Kidney glomerular epithelial cell (primary cell): ENCODE measurements around the gene CPA2.
"Not testable (repeated sequence)": the region's sequence is repeated elsewhere in the genome, so short reads cannot be mapped to it uniquely, and the experiment has no call there.

Source experiments
- DNase-seq: peaks from one replicate; lab custom pipeline; 2025; lab: John Stamatoyannopoulos, UW

Gene CPA2

DNA sequence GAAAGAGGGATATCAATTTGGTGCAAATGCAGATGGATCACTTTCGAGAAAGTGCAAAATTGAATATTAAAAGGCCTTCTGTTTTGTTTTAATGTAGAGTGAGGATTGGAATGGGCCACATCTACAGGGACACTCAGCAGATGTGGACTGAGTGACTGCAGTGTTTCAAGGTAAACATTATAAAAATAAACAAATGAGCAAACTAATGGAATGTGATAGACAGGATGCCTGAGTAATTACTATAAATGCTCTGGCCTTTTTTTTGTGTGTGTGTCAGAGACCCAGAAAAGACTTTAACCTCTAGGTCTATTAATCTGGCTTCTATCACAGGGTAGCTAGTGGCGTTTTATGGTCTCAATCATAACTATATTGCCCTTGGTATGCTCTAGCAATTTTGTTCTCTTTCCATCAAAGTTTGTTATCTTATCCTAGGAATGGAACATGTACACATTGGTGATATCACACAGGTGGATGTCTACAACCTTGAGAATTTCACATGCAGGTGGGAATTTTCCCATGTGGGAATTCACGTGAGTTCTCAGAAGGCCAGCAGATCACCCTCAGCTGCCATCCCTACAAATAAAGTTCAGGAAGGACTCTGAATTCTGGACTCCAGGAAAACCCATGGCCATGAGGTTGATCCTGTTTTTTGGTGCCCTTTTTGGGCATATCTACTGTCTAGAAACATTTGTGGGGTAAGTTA, at the start of gene CPA2:
TSS of gene CPA2 (plus strand) at position 606 of the 703 bp plus-strand sequence. CDS start at position 625, 19 bp downstream.
- no peak for DNase-seq

GRCh38 chr7:130218806-130219620, 47.6 kb upstream of the CPA2 start:
- DNase-seq: no peak

- DNase-seq: no peak
Observed at GRCh38 chr7:130219871-130220270, 46.8 kb upstream of the CPA2 start.

DNA sequence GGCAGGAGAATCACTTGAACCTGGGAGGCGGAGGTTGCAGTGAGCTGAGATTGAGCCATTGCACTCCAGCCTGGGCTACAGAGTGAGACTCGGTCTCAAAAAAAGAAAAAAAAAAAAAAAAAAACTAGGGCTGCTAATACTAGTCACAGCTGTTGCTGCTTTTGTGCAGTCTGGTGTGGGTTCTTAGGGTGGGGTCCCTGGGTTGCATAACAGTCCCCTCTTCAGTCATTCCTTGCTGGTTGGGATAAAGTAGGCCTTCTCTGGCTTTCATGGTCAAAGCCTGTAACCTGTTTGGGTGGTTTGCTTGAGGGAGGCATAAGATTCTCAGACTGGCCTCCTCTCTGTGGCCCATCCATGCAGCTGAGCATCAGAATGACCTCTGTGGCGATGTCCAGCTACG, 44.9 kb upstream of the CPA2 start:
- no peak for DNase-seq

DNA sequence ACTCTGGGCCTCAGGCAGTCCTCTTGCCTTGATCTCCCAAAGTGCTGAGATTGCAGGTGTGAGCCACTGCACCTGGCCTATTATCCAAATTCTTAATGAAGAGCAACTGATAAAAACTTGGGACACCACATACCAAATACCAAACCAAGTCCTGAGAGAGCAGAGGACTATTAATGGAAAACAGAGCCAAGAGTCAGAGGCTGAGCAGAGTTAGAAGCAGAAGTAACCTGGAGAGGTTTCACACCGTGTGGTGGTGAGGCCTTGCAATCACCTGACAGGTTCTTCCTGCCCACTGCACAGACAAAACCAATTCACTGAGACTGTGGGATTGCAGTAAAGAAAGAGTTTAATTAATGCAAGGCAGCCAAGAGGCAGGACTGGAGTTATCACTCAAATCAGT, 43.0 kb upstream of the CPA2 start:
- DNase-seq: no peak

GRCh38 chr7:130224210-130224609, 42.5 kb upstream of the CPA2 start:
- no peak for DNase-seq

GRCh38 chr7:130224923-130225322, 41.7 kb upstream of the CPA2 start:
- DNase-seq: not testable (repeated sequence)

DNA sequence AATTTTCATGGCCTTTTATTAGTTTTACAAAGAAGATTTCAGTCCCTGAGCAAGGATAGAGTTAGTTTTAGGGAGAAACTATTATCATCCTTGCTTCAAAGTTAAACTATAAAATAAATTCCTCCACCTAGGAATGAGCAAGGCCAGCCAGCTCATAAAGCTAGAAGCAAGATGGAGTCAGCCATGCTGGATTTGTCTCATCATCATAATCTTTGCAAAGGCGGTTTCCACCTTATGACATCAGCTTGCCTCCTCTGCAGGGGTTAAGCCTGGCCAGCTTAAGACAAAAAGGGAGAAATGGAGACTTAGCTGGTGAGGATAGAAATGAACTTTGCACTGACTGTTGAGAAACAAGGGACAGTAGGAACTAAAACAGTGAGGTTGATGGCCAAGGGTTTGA, 40.3 kb upstream of the CPA2 start:
- DNase-seq: no peak

- no peak for DNase-seq
Observed at GRCh38 chr7:130227883-130228575, 38.6 kb upstream of the CPA2 start.

DNA sequence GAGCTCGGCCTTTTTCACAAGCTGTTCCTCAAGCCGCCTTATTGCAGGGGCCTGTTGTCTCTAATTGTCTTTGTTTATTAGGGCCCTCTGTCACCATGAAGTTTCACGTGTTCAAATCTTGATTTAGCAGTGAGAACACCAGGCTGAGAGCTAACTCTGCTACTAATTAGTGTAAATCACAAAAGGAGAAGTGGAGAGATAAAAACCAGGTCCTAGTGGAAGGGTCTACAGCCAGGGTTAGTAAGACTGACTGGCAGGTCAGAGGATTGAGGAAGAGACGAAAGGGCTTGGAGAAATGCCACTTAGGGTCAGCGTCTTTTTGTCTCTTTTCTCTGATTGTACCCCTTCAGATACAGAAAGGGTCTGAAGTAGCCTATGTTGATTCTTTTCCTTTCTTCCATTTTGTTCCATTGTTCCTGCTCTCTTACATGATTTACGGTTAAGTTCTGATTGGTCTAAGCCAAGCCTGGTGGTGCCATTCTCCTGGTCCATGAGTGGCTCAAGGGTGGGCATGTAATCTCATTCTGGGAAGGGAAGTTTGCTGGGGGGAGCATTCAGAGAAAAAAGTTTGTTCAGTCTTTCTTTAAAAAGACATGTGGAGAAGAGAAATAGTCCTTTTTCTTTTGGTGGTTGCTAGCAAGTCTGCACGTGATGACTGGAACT, 37.7 kb upstream of the CPA2 start:
- no peak for DNase-seq

GRCh38 chr7:130229981-130230380, 36.7 kb upstream of the CPA2 start:
- DNase-seq: not testable (repeated sequence)

- DNase-seq: no peak
Observed at GRCh38 chr7:130231792-130232191, 34.9 kb upstream of the CPA2 start.

GRCh38 chr7:130232209-130232608, 34.5 kb upstream of the CPA2 start:
- no peak for DNase-seq

DNA sequence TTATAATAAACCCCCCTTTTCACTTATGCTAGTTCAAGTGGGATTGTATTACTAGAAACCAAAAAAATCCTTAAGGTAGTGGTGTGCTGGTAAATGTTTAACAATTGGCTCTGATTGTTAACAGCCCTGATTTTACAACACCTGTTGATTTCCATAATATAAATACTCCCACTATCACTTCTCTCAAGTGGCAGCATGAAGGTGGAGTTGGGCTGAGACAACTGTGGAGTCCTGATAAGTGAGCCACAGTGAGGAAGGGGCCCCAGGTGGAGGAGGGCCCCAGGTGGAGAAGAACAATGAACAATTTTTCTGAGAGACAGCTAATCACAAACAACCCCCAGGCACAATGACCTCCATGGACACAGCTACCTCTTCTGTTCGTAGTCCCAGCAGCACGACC, 32.6 kb upstream of the CPA2 start:
- no peak for DNase-seq

DNA sequence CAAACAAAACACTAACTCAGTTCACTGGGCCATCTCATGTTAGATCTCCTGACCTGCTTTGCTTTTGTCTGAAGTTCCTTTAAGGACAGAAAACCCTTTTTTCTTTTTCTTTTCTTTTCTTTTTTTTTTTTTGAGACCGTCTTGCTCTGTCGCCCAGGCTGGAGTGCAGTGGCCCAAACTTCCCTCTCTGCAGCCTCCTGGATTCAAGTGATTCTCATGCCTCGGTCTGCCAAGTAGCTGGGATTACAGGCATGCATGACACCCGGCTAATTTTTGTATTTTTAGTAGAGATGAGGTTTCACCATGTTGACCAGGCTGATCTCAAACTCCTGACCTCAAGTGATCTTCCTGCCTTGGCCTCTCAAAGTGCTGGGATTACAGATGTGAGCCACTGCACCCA, 30.3 kb upstream of the CPA2 start:
- DNase-seq: not testable (repeated sequence)

DNA sequence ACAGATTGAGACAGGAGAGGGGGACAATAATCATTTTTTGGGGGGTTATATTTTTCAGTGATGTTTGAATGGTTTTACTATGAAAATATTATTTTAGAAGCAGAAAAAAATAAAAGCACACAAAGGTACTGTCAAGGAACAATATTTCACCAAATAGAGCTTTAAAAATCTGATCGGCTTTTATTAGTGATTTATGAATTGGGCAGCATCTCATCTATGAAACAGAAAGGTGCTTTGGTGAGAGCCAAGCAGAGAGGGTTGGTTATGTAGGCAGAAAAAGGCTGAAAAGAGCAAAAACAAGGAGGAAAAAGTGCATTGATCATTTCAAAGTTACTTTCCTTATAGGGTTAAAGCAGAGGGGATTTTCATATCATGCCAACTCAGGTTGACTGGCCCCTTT, 26.4 kb upstream of the CPA2 start:
- no peak for DNase-seq

GRCh38 chr7:130242198-130243014, 24.3 kb upstream of the CPA2 start:
- peak; percentile 22 for DNase-seq

DNA sequence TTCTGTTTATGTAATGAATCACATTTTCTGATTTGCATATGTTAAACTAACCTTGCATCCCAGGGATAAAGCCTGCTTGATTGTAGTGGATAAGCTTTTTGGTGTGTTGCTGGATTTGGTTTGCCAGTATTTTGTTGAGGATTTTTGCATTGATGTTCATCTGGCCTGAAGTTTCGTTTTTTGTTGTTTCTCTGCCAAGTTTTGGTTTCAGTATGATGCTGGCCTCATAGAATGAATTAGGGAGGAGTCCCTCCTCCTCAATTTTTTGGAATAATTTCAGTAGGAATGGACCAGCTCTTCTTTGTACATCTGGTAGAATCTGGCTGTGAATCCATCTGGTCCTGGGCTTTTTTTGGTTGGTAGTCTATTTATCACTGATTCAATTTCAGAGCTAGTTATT, 23.2 kb upstream of the CPA2 start:
- not testable (repeated sequence) for DNase-seq

GRCh38 chr7:130246491-130246890, 20.2 kb upstream of the CPA2 start:
- DNase-seq: not testable (repeated sequence)

GRCh38 chr7:130248842-130249241, 17.8 kb upstream of the CPA2 start:
- DNase-seq: not testable (repeated sequence)

- not testable (repeated sequence) for DNase-seq
Observed at GRCh38 chr7:130249626-130250025, 17.0 kb upstream of the CPA2 start.
